DMS153 treated with DMSO at 0.1 percent for 48 hours (cell line): ENCODE results near the gene SBNO2.
A peak's percentile ranks its signal among the peaks of the same experiment; 100 is the strongest.

Experiments used
- DNase-seq: peaks from one replicate; lab custom pipeline; 2025; ENCODE audit not compliant: unreplicated experiment; lab: John Stamatoyannopoulos, UW

The SBNO2 gene

DNA sequence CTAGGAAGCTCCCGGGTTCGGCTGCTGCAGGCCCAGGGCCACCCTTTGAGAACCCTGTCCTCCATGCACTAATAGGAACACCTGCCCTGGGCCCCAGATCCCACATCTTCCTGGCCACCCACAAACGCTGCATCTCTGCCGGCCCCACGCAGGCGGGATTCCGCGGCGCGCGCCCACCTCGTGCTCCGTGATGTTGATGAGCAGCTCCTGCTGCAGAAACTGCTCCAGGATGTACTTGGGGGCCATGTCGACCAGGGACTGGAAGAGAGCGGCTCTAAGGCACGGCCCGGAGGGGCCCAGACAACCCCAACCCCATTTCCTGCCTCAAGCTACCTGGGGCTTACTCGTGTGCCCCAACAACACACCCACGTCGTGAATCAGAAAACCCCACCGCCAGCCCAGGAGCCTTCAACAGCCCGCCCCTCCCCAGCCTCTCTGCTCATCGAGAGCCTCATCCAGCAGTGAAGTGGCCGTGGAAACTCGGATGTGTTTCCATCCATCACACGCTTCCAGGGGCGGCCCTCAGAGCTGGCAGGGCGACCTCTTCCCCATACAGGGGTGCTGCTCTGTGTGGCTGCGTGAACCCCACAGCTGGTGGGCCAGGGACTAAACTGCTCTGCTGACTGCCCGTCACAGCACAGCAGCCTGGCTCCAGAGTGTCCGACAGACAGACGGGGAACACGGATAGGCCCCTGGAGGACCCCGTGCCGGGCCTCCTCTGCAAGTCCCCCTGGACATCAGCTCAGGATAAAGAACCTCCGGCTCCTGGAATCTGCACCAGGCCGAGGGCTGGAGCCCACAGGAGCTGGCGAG, 83.1 kb downstream of the SBNO2 start:
- no peak for DNase-seq

- no peak for DNase-seq
These were observed 84.2 kb downstream of the SBNO2 start for GRCh38 chr19:1089891-1090290.

- no peak for DNase-seq
These were observed 84.8 kb downstream of the SBNO2 start for GRCh38 chr19:1089126-1089771.

DNA sequence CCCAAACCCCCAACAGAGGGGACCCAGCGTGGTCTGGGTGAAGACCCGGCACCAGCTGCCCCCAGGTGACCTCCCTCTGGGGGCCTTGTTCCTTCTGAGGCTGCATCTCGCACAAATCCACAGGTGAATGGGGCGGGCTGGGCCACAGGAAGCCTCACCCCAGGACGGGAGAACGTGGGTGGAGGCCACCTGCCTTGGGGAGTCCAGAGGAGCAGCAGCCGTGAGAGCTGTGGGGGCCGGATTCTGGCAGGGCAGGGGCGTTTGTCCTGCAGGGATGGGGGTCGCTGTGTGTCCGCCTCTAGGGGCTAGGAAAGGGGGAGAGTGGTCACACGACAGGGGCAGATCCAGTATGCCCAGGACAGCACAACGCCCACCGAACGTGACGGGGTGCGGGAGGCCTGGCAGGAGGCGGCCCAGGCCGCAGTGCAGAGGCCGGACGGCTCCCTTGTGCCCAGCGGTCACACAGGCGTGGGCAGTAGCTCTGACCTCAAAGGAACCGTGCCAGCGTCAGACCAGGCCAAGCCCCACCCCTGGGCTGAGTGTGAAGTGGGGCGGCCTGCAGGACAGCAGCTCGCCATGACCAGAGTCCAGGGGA, 85.6 kb downstream of the SBNO2 start:
- DNase-seq: no peak

- DNase-seq: no peak
These were observed 86.2 kb downstream of the SBNO2 start for GRCh38 chr19:1087813-1088415.

- DNase-seq: no peak
These were observed 87.5 kb downstream of the SBNO2 start for GRCh38 chr19:1086613-1087012.

GRCh38 chr19:1085676-1086442, 88.2 kb downstream of the SBNO2 start:
- DNase-seq: no peak

DNA sequence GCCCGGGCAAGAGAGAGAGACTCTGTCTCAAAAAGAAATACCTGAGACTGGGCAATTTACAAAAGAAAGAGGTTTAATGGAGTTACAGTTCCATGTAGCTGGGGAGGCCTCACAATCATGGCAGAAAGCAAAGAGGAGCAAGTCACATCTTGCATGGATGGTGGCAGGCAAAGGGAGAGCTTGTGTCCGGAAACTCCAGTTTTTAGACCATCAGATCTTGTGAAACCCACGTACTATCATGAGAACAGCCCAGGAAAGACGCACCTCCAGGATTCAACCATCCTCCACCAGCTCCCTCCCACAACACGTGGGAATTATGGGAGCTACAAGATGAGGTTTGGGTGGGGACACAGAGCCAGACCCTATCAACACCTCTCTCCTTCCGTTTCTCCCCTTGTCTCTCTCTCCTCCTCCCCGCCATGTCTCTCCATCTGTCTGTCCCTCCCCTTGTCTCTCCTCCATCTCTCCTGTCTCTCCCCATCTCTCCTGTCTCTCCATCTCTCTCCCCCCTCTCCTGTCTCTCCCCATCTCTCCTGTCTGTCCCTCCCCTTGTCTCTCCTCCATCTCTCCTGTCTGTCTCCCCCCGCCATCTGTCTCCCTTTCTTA, 88.9 kb downstream of the SBNO2 start:
- DNase-seq: no peak

DNA sequence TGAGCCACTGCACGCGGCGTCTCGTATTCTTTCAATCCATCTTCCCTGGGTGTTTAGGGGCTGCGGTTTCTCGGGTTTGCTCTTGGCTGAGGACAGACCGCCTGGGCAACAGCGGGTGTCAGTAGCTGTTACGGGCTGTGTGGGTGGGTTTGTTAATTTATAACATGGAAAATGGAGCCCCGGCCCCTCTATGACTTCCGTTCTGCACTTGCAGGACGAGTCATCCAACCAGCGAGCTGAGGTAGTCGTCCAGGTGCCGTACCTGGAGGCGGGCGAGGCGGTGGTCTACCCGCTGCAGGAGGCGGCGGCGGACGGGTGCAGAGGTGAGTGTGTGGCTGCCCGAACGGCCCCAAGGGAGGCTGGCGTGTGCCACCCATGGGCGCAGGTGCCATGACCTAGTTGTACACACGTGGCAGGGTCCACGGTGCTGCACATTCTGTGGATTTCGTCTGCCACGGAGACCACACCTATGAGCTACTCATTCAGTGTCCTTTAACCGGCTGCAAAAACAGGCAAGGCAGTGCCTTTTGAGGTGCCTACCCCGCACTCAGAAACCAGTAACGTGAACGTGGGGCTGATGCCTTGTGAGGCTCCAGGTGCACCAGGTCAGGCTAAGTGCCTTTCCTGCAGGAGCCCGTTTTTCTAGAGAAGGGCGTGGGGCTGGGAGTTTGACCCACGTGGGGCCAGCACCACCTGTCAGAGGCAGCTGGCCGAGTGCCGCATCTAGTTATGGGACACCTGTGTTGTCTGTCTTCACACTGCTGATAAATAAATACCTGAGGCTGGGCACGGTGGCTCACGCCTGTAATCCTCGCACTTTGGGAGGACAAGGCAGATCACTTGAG, 89.8 kb downstream of the SBNO2 start:
- no peak for DNase-seq

DNA sequence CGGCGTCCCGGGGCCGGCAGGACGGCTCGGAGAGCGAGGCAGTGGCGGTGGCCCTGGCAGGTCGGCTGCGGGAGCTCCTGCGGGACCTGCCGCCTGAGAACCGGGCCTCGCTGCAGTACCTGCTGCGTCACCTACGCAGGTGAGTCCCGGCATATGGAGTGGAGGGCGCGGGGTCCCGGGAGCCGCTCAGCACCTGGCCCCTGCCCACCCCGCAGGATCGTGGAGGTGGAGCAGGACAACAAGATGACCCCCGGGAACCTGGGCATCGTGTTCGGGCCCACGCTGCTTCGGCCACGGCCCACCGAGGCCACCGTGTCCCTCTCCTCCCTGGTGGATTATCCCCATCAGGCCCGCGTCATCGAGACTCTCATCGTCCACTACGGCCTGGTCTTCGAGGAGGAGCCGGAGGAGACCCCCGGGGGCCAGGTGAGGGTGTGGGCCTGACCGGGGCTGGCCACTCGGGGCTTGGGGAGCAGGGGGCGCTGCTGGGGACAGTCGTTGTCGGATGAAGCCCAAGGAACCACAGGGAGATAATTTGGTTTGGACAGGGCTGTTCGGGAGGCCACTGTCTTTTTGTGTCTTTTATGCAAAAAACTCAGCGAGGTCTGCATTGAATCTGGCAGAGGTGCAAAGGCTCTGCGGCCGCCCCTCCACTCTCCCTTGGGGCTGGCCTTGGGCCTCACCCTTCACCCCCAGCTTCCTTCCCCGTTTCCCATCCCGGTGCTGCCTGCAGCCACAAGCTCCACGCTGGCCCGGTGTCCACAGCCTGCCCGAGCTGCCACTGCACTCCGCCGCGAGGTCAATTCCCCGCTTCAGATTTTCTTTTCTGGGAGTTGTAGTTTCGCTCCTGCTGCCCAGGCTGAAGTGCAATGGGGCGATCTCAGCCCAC, 90.9 kb downstream of the SBNO2 start:
- no peak for DNase-seq

DNA sequence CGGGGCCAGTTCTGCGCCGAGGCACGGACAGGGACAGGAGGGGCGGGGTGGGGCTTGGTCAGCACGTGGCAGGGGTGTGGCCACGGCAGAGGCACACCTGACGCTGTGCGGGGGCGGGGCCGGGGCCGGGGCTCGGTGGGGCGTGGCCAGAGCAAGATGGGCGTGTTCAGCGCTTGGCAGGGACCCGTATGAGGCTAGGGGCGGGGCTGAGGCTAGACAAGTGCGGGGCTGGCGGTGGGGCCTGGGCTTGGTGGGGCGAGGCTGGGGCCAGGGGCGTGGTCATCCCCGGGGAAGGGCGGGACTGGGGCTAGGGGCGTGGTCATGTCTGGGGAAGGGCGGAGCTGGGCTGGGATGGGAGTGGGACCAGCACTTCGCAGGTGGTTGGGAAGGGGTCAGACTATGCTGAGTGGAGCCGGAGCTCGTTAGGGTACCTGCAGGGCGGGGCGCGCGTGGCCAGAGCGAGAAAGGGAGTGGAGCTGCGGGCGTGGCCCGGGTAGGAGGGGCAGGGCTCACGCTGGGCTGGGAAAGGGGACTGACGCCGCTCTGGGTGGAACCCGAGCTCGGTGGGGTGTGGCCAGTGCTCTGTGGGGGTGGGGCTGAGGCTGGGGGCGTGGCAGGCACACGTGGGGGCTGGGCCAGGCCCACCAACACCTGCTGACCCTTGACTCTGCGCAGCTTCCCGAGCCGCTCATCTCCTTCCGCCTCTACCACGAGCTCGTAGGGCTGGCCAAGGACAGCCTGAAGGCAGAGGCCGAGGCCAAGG, 91.7 kb downstream of the SBNO2 start:
- DNase-seq: peak; percentile 50

GRCh38 chr19:1081301-1082164, 92.5 kb downstream of the SBNO2 start:
- DNase-seq: no peak

GRCh38 chr19:1080360-1081161, 93.5 kb downstream of the SBNO2 start:
- DNase-seq: no peak

- DNase-seq: no peak
These were observed 94.4 kb downstream of the SBNO2 start for GRCh38 chr19:1079566-1080111.

DNA sequence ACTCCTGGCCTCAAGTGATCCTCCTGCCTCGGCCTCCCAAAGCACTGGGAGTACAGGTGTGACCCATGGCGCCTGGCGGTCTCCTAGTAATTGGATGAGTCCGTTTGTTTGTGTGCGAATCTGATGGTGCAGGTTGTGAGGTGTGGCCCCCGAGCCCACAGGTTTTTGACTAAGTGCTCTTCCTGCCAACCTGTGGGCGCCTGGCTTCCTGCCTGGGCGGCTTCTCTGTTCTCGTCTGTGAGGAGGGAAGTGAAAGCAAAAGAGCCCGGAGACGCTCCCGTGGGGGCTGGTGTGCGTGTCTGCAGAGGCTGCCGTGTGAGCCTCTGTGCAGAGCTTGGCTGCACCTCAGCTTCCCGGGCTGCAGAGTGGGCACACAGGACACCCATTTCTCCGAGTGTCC, 97.1 kb downstream of the SBNO2 start:
- no peak for DNase-seq

DNA sequence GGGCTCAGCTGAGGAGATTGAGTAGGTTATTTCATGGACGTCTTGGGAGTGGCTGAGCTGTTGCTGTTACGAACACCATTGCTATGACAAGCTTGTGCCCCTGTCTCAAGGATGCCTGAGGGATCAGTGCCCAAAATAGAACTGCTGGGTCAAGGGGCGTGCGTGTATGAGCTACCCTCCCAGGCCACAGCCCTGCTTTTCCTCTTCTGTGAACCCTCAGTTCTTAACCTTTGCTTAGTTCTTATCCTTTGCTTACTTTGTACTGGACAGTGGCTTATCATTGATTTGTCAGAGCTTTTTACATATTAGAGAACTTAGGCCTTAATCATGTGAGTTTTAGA, 98.1 kb downstream of the SBNO2 start:
- DNase-seq: no peak
